Psoas muscle (tissue), 8 donors: ENCODE data around the gene ZNF625. TPM values are rescaled to one million over a fixed set of nuclear protein-coding genes. Genes with fewer than 3 reads are reported as not detected.

Experiments used
- ATAC-seq, 4 donors: fragments of 200-7000 bp; cut with Tn5 transposase; one replicate each; pipeline ENCODE4 v1.9.1; 2020; ENCODE audit warnings: moderate library complexity in 3 of 4, mild to moderate bottlenecking in 2 of 4
- DNase-seq, 2 donors: peaks; one replicate each; pipeline ENCODE4 v3.0.0-alpha.2; 2020
- H3K27ac ChIP-seq: fragments of 200-600 bp; one replicate; pipeline ENCODE4 v1.8.0; 2022
- H3K27me3 ChIP-seq, 3 donors: fragments of 200-600 bp in 1 of 3; one replicate each; pipeline versions ENCODE4 v1.6.1 to v1.8.0; 2013 to 2022; ENCODE audit warnings: low read length in 2 of 3, mild to moderate bottlenecking in 2 of 3, moderate library complexity in 1 of 3; ENCODE audit not compliant: insufficient read depth in 3 of 3
- H3K36me3 ChIP-seq, 2 donors: fragments of 200-600 bp in 1 of 2; one replicate each; pipeline versions ENCODE4 v1.6.1 to v1.8.0; 2013 to 2022; ENCODE audit warnings: low read depth in 1 of 2, mild to moderate bottlenecking in 1 of 2, moderate library complexity in 1 of 2; ENCODE audit not compliant: insufficient read depth in 1 of 2
- H3K4me1 ChIP-seq: fragments of 200-600 bp; one replicate; pipeline ENCODE4 v1.8.0; 2022
- H3K4me3 ChIP-seq: fragments of 200-600 bp; one replicate; pipeline ENCODE4 v1.8.0; 2022; ENCODE audit warnings: mild to moderate bottlenecking
- H3K9me3 ChIP-seq: fragments of 200-600 bp; one replicate; pipeline ENCODE4 v1.8.0; 2022
- CTCF ChIP-seq: fragments of 200-600 bp; IDR thresholded peaks from one replicate; pipeline ENCODE4 v1.8.0; 2022; ENCODE audit warnings: antibody characterized with exemption
- WGBS, 3 donors: extraction: QIAGEN DNeasy Blood & Tissue Kit; methylation state at CpG; one replicate each; pipeline versions ENCODE4 v1.1.6 to v1.1.7; 2013; 5-methylcytosine and 5-hydroxymethylcytosine counted together
- intact Hi-C, 2 donors: fragments of 100-400 bp; cut with DNase I; formaldehyde crosslinking; loops; one replicate each; pipeline versions ENCODE4 v1.11.0 to v1.14.2; 2022
- polyA plus RNA-seq, 3 donors: library from polyadenylated mRNA; stranded (reverse); fragments of 200-250 nt; gene quantifications; one replicate each; pipeline ENCODE4 v1.2.3, GENCODE V29; 2013
- total RNA-seq, 4 donors: library from RNA; stranded (reverse); fragmentation: NEBNext Ultra II Directional in 2 of 4; extraction: Animal tissue kit (Norgen Biotek cat#: 25700) in 2 of 4; gene quantifications; one replicate each; pipeline versions ENCODE4 v1.2.1 to v1.2.4, GENCODE V29; 2021 to 2023
- donor health status: healthy with polysubstance abuse.
- donor health status: DM: no; HTN: no; CAD: no; lungs with moderate emphysema.
- donor health status: Bipolar disorder and iron deficiency.
- donor health status: healthy.
- donor health status: DM: yes; HTN: yes; CAD: no.
- donor health status: DM: no; HTN: no; CAD: no.
- donor health status: DM: no; HTN: no; CAD: no.
- donor health status: DM: yes; HTN: yes; CAD: no.

Gene ZNF625
- total and polyA plus RNA-seq, 7 donors: 0.12 to 2.9 (median 0.72) TPM; not detected in 1

DNA sequence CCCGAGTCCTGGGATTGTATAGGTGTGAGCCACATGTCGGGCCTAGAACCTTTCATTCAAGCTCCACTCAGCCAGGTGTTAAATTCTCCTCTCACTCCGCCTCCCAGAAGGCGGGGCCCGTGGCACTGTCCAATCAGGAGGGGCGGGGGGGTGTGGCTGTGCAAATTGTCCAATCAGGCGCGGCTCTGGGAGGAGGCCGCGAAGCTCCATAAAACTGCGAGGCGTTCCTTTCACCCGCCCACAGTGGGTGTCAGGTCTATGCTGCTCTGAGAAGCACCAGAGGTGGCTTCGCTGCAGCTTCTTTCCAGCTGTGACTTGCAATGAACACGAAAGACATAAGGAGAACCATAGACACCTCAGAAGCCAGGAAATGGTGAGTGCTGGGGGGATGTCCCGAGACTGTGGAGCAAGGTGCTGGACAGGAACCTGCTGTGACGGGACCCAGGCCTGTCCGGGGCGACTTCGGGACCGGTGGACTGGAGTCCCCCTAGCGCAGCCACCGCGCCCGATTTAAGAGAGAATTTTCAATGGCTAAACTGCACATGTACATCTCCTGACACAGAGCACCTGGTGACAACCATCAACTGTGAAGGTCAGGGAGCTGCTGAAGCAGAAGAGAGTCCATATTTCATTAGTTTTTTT, 3.4 kb upstream of the ZNF625 start:
- TF ChIP-seq CTCF: no peak
- DNase-seq: no peak
- 92 to 94% (median 93%) methylated on average over 25 of the region's 25 CpGs for WGBS, 3 donors
- Histone ChIP-seq H3K27me3 (peaks cover 0 to 7% (median 0%) of the 10 kb centered on the region in 3 donors), H3K36me3 (no peaks in the 10 kb centered on the region), H3K4me3 (no peak overlapping the region), H3K9me3 (no peaks in the 10 kb centered on the region), H3K4me1 (peaks cover 7% of the 10 kb centered on the region), H3K27ac (no peak overlapping the region)
- no peak for ATAC-seq
- intact Hi-C loops: no loop called here

GRCh38 chr19:12155324-12155860, 1.1 kb downstream of the ZNF625 start:
- H3K36me3 ChIP-seq: peaks cover 0 to under 1% of the 10 kb centered on the region in 2 donors
- intact Hi-C loops: no loop called here
- peak overlapping the region; percentile 78 for H3K4me3 ChIP-seq
- no peaks in the 10 kb centered on the region for H3K9me3 ChIP-seq
- ATAC-seq (no peak), DNase-seq (no peak)
- peaks cover 0 to 7% (median 0%) of the 10 kb centered on the region in 3 donors for H3K27me3 ChIP-seq
- WGBS, 3 donors: 20 to 29% (median 25%) methylated on average over 11 of the region's 11 CpGs
- no peaks in the 10 kb centered on the region for H3K4me1 ChIP-seq
- H3K27ac ChIP-seq: no peak overlapping the region
- TF ChIP-seq CTCF: no peak

DNA sequence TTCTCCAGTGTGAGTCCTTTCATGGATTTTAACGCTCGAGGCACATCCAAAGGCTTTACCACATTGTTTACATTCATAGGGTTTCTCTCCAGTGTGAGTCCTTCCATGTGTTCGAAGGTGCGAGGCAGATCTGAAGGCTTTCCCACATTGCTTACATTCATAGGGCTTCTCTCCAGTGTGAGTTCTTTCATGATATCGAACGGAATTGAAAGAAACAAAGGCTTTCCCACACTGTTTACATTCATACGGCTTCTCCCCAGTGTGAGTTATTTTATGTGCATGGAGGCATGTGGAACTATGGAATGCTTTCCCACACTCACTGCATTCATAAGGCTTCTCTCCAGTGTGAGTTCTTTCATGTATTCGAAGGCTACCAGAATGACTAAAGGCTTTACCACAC, 11.2 kb downstream of the ZNF625 start:
- no peak for TF ChIP-seq CTCF
- no peak for ATAC-seq
- Histone ChIP-seq H3K4me1 (peaks cover 5% of the 10 kb centered on the region), H3K27me3 (no peaks in the 10 kb centered on the region), H3K27ac (no peak overlapping the region), H3K36me3 (peaks cover 12 to 31% of the 10 kb centered on the region in 2 donors), H3K9me3 (no peaks in the 10 kb centered on the region), H3K4me3 (no peak overlapping the region)
- WGBS, 3 donors: 92 to 96% (median 95%) methylated on average over 8 of the region's 8 CpGs
- no peak for DNase-seq
- intact Hi-C loops: loop anchor here in 1 of 2 donors (10.0 kb wide), 1 partner anchor 221 kb away; the partner anchor contains the start of gene ZNF700

DNA sequence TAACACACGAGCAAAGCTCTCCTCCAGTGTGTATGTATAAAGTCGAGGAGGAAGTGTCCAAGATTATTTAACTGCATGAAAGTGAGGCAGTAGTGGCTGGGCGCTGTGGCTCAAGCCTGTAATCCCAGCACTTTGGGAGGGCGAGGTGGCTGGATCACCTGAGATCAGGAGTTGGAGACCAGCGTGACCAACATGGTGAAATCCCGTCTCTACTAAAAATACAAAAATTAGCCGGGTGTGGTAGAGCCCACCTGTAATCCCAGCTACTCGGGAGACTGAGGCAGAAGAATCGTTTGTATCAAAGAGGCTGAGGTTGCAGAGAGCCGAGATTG, 15.2 kb downstream of the ZNF625 start:
- DNase-seq (no peak), ATAC-seq (no peak)
- no peak for TF ChIP-seq CTCF
- WGBS, 3 donors: 52 to 55% (median 52%) methylated on average over 10 of the region's 10 CpGs
- no peak overlapping the region for H3K27ac ChIP-seq
- H3K9me3 ChIP-seq: no peaks in the 10 kb centered on the region
- intact Hi-C loops: loop anchor here (1.0 to 10.0 kb wide), 8 partner anchors 82 to 345 kb away; partner anchors contain the start of genes ZNF700 (in 2 of the 2) and ZNF763 (in 1 of the 2)
- peaks cover 5% of the 10 kb centered on the region for H3K4me1 ChIP-seq
- peak overlapping the region; percentile 77 for H3K4me3 ChIP-seq
- H3K36me3 ChIP-seq: peaks cover 9 to 20% of the 10 kb centered on the region in 2 donors
- H3K27me3 ChIP-seq: no peaks in the 10 kb centered on the region
